ELF-1 (cell line): ENCODE data around the gene TRAP1.
"Not testable (repeated sequence)": the region's sequence is repeated elsewhere in the genome, so short reads cannot be mapped to it uniquely, and the experiment has no call there.

Experiments
- DNase-seq: peaks from one replicate; pipeline ENCODE4 v3.0.0-alpha.2; 2016; ENCODE audit warnings: low read depth, low spot score

The TRAP1 gene

GRCh38 chr16:3612510-3613466 is 104.5 kb downstream of the TRAP1 start:
- no peak for DNase-seq

- peak; percentile 95 for DNase-seq
Observed at GRCh38 chr16:3611146-3611975, 106.0 kb downstream of the TRAP1 start, which contains the start of gene SLX4. Gene SLX4 (minus strand): TSS chr16:3611606. CDS start chr16:3608964, 2,642 bp downstream.

- DNase-seq, result no peak
Observed at GRCh38 chr16:3610698-3611145, 106.6 kb downstream of the TRAP1 start.

- DNase-seq, result no peak
Observed at GRCh38 chr16:3609895-3610697, 107.2 kb downstream of the TRAP1 start.

- DNase-seq, result not testable (repeated sequence)
Observed at GRCh38 chr16:3608976-3609375, 108.3 kb downstream of the TRAP1 start.

- DNase-seq, result no peak
Observed at GRCh38 chr16:3608069-3608468, 109.3 kb downstream of the TRAP1 start.
